Thoracic aorta (tissue), 2 donors: ENCODE results near the gene ABCA9. TPM values are rescaled to one million over a fixed set of nuclear protein-coding genes. Genes with fewer than 3 reads are reported as not detected.

Source experiments
- ATAC-seq: fragments of 150-250 bp; one replicate; pipeline ENCODE4 v1.8.0; 2017; ENCODE audit warnings: low read depth; ENCODE audit not compliant: insufficient number of reproducible peaks, low FRiP score
- DNase-seq: peaks from one replicate; pipeline ENCODE4 v3.0.0-alpha.2; 2020; ENCODE audit warnings: low spot score
- H3K27ac ChIP-seq, 2 donors: fragments of 200-600 bp; sonication (generic); 1 replicate in 1 of 2; 2 replicates in 1 of 2; pipeline ENCODE4 v1.5.1; 2016; ENCODE audit warnings: mild to moderate bottlenecking in 2 of 2, moderate library complexity in 2 of 2
- H3K27me3 ChIP-seq: fragments of 200-600 bp; sonication (generic); replicated peaks from 2 replicates; pipeline ENCODE4 v1.6.0; 2016; ENCODE audit warnings: mild to moderate bottlenecking; ENCODE audit not compliant: insufficient read depth
- H3K36me3 ChIP-seq: fragments of 200-600 bp; sonication (generic); one replicate; pipeline ENCODE4 v1.5.1; 2016
- H3K4me1 ChIP-seq, 2 donors: fragments of 200-600 bp; sonication (generic); 1 replicate in 1 of 2; 2 replicates in 1 of 2; pipeline versions ENCODE4 v1.5.1 to v1.6.0; 2016; ENCODE audit warnings: low read depth in 2 of 2, mild to moderate bottlenecking in 1 of 2; ENCODE audit not compliant: control insufficient read depth in 1 of 2
- H3K4me3 ChIP-seq: fragments of 200-600 bp; sonication (generic); 2 replicates; pipeline ENCODE4 v1.5.1; 2016; ENCODE audit warnings: mild to moderate bottlenecking
- H3K9me3 ChIP-seq: fragments of 200-600 bp; sonication (generic); 2 replicates; pipeline ENCODE4 v1.5.1; 2016
- CTCF ChIP-seq: fragments of 200-600 bp; sonication (generic); IDR thresholded peaks from one replicate; pipeline ENCODE4 v1.5.1; 2019; ENCODE audit warnings: antibody characterized with exemption
- total RNA-seq, 2 donors: library from RNA; depleted of rRNA; stranded (reverse); fragments of >200 nt; gene quantifications; one replicate each; pipeline versions ENCODE4 v1.1.0 to v1.2.3, GENCODE V29; 2016

The ABCA9 gene
- total RNA-seq, 2 donors from 2014 or later = 31.5 to 38.6 TPM

GRCh38 chr17:68927516-68927915, 133.2 kb downstream of the ABCA9 start:
- no peaks in the 10 kb centered on the region for H3K36me3 ChIP-seq
- ATAC-seq = no peak
- no peak for TF ChIP-seq CTCF
- H3K4me3 ChIP-seq = no peak overlapping the region
- no peaks in the 10 kb centered on the region for H3K27me3 ChIP-seq
- H3K4me1 ChIP-seq = no peaks in the 10 kb centered on the region
- no peak for DNase-seq
- H3K27ac ChIP-seq = no peak overlapping the region
- no peaks in the 10 kb centered on the region for H3K9me3 ChIP-seq

GRCh38 chr17:68924793-68925720, 135.7 kb downstream of the ABCA9 start:
- no peaks in the 10 kb centered on the region for H3K36me3 ChIP-seq
- H3K9me3 ChIP-seq = no peaks in the 10 kb centered on the region
- no peak overlapping the region for H3K4me3 ChIP-seq
- H3K4me1 ChIP-seq = no peaks in the 10 kb centered on the region
- ATAC-seq (no peak), DNase-seq (no peak)
- TF ChIP-seq CTCF = no peak
- H3K27ac ChIP-seq = no peak overlapping the region
- H3K27me3 ChIP-seq = no peaks in the 10 kb centered on the region

Other genes starting within 250 kb of the ABCA9 start
- gene ABCA8, start 105.5 kb downstream of the ABCA9 start, total RNA-seq = 10 to 100 TPM; 42.0 to 62.2 TPM
- gene ABCA6, start 81.0 kb upstream of the ABCA9 start, total RNA-seq = 10 to 100 TPM; 38.5 to 43.3 TPM
- gene ABCA10, start 167.9 kb upstream of the ABCA9 start, total RNA-seq = 1 to 10 TPM; 3.2 to 4.5 TPM